Ishikawa (cell line): ENCODE data around the gene FBXO41.

Experiments
- CEBPB ChIP-seq: IDR thresholded peaks from 2 replicates; pipeline ENCODE4 v1.6.1; 2012
- CREB1 ChIP-seq: IDR thresholded peaks from 2 replicates; pipeline ENCODE4 v1.6.1; 2012; ENCODE audit warnings: low read depth
- EGR1 ChIP-seq: IDR thresholded peaks from 2 replicates; pipeline ENCODE4 v1.6.1; 2012
- EP300 ChIP-seq: IDR thresholded peaks from 2 replicates; pipeline ENCODE4 v1.6.1; 2012; ENCODE audit warnings: borderline replicate concordance
- FOXM1 ChIP-seq: IDR thresholded peaks from 2 replicates; pipeline ENCODE4 v1.6.1; 2012; ENCODE audit warnings: low read depth, borderline replicate concordance
- NFIC ChIP-seq: IDR thresholded peaks from 2 replicates; pipeline ENCODE4 v1.6.1; 2012
- RAD21 ChIP-seq: IDR thresholded peaks from 2 replicates; pipeline ENCODE4 v1.6.1; 2012; ENCODE audit warnings: low read depth
- TAF1 ChIP-seq: IDR thresholded peaks from 2 replicates; pipeline ENCODE4 v1.6.1; 2012; ENCODE audit warnings: low read depth, mild to moderate bottlenecking
- TCF12 ChIP-seq: IDR thresholded peaks from 2 replicates; pipeline ENCODE4 v1.6.1; 2012; ENCODE audit warnings: low read depth
- TEAD4 ChIP-seq: IDR thresholded peaks from 2 replicates; pipeline ENCODE4 v1.6.1; 2012
- YY1 ChIP-seq: IDR thresholded peaks from 2 replicates; pipeline ENCODE4 v1.6.1; 2012; ENCODE audit warnings: low read depth
- ZBTB7A ChIP-seq: IDR thresholded peaks from 2 replicates; pipeline ENCODE4 v1.6.1; 2012; ENCODE audit warnings: low read depth
- TF ChIP-seq, protein P1 (sequence below): IDR thresholded peaks from 2 replicates; pipeline ENCODE4 v1.6.1; 2012; ENCODE audit warnings: low read depth, mild to moderate bottlenecking
- TF ChIP-seq, protein P2 (sequence below): IDR thresholded peaks from 2 replicates; pipeline ENCODE4 v1.6.1; 2012
- TF ChIP-seq, protein P3 (sequence below): IDR thresholded peaks from 2 replicates; pipeline ENCODE4 v1.6.1; 2012

FBXO41 gene

DNA sequence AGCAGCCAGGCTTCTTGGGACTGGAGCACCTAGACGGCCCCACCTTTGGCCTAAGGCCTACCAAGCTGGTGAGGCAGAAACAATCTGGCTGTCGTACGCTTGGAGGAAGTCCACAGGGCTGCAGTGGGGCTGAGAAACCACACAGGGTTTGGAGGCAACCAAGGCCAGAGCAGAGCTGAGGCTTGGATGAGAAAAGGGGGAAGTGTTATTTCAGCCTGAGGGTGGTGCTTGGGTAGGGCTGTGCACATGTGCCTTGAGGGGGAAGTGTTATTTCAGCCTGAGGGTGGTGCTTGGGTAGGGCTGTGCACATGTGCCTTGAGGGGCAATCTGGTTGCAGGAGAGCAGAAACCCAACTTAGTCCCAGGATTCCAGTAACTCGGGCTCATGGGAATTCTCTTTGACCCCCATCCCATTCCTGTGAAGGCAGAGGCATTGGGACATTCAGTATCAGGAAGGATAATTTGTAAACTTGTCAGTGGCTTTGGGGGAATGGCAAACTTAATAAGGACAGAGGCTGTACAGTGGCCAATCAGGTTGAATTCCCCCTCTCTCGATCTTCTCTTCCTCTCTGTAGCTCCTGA is 971 bp upstream of the FBXO41 start:
- TF ChIP-seq TAF1 (no peak), RAD21 (no peak), NFIC (no peak), EGR1 (no peak), TCF12 (no peak), CREB1 (no peak), TEAD4 (no peak), YY1 (no peak)
- TF ChIP-seq, protein P1, sequence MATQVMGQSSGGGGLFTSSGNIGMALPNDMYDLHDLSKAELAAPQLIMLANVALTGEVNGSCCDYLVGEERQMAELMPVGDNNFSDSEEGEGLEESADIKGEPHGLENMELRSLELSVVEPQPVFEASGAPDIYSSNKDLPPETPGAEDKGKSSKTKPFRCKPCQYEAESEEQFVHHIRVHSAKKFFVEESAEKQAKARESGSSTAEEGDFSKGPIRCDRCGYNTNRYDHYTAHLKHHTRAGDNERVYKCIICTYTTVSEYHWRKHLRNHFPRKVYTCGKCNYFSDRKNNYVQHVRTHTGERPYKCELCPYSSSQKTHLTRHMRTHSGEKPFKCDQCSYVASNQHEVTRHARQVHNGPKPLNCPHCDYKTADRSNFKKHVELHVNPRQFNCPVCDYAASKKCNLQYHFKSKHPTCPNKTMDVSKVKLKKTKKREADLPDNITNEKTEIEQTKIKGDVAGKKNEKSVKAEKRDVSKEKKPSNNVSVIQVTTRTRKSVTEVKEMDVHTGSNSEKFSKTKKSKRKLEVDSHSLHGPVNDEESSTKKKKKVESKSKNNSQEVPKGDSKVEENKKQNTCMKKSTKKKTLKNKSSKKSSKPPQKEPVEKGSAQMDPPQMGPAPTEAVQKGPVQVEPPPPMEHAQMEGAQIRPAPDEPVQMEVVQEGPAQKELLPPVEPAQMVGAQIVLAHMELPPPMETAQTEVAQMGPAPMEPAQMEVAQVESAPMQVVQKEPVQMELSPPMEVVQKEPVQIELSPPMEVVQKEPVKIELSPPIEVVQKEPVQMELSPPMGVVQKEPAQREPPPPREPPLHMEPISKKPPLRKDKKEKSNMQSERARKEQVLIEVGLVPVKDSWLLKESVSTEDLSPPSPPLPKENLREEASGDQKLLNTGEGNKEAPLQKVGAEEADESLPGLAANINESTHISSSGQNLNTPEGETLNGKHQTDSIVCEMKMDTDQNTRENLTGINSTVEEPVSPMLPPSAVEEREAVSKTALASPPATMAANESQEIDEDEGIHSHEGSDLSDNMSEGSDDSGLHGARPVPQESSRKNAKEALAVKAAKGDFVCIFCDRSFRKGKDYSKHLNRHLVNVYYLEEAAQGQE = no peak
- TF ChIP-seq, protein P2, sequence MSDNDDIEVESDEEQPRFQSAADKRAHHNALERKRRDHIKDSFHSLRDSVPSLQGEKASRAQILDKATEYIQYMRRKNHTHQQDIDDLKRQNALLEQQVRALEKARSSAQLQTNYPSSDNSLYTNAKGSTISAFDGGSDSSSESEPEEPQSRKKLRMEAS = no peak
- TF ChIP-seq, protein P3, sequence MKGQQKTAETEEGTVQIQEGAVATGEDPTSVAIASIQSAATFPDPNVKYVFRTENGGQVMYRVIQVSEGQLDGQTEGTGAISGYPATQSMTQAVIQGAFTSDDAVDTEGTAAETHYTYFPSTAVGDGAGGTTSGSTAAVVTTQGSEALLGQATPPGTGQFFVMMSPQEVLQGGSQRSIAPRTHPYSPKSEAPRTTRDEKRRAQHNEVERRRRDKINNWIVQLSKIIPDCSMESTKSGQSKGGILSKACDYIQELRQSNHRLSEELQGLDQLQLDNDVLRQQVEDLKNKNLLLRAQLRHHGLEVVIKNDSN = no peak

DNA sequence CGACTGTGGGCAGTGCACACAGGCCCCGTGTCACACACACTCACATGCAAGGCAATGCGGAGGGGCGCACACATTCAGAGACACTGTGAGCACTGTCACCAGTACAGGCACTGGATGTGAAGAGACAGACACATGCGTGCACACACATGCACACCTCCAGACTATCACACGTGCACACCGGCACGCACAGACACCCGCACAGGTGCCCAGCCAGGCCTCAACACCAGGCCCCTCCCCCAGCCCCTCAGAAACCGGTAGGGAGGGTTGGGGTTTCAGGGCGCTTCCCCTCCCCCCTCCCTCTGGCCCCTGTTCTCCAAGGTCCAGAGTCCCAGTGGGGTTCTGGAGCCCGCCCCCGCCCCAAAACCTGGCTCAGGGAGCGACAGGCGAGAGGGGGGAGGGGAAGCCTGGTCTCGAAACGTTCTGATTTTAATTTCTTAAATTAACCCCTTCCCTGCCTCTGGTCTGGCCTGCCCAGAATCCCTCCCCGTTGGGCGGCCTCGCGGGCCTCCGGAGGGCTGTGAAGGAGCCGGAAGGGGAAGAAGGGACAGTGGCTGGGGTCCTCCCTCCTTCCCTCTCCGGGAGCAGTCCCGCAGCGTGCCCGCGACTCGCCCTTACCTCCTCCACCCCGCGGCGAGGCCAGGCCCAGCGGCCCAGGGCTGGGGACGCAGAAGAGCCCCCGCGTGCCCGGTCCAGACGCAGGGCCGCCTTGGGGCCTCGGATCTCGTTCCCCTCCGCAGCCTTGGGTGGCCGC is 558 bp downstream of the FBXO41 start:
- TF ChIP-seq, protein P3 = no peak
- TF ChIP-seq NFIC (no peak), EP300 (no peak), ZBTB7A (0 out of 2 replicates have a peak, but pooled peaks have one; percentile 7)

DNA sequence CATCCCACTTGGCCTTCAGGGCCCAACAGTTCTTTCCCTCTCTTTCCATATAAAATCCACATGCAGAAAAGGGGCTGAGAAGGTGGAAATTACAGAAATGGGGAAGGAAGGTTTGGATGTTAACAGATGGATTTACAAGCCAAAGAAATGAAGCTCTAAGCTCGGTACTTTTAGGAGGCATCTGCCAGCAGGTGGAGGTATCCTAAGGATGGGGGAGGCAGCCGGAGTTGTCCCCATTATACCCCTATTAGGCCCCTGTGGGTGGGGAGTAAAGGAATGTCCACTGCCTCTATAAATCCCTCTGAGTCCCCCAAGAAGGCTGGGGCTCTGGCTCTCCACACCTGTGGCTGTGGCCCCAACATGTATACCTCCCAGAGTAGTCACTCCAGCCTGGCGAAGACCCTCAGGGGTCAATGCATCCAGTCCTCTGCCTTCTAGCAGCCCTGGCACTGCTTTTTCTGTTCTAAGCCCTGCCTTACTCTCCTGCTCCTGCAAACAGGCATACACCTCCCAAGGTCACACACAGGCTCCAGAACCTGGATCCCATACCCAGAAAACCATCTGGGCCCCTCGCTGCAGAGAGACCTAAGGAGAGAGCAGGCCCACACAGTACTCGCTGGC is 1.2 kb downstream of the FBXO41 start:
- TF ChIP-seq ZBTB7A = no peak
- TF ChIP-seq NFIC = no peak
- no peak for TF ChIP-seq FOXM1
- TF ChIP-seq, protein P3 = no peak
- no peak for TF ChIP-seq EGR1
- TF ChIP-seq, protein P1 = no peak
- TF ChIP-seq RAD21 = no peak
- no peak for TF ChIP-seq TCF12
- no peak for TF ChIP-seq YY1
- no peak for TF ChIP-seq TEAD4
- TF ChIP-seq EP300 = no peak
- TF ChIP-seq TAF1 = no peak
- no peak for TF ChIP-seq CREB1
- TF ChIP-seq, protein P2 = no peak
- no peak for TF ChIP-seq CEBPB

DNA sequence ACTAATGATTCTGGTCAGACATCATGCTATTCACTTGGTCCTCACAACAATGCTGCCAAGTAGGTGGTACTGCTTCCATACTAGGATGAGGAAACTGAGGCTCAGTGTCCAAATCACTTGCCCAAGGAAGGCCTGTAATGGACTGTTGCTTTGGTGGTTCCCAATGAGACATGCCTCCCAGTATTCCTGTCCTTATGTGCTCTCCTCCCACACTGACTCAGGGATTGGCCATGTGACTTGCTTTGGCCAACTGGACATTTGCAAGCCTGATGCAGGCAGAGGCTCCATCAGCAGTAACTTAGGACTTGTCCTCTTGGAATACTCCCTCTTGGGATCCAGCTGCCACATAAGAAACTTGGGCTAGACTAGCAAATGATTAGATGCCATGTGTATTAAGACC is 3.0 kb downstream of the FBXO41 start:
- TF ChIP-seq, protein P3 = peak; percentile 51
- TF ChIP-seq, protein P2 = no peak
- TF ChIP-seq EGR1 = no peak
- TF ChIP-seq CEBPB = no peak
- no peak for TF ChIP-seq CREB1
- no peak for TF ChIP-seq TCF12
- no peak for TF ChIP-seq TEAD4
